Neural progenitor cell (in vitro differentiated cells): ENCODE results near the gene ENO3. TPM values are rescaled to one million over a fixed set of nuclear protein-coding genes. Genes with fewer than 3 reads are reported as not detected.

Experiments
- DNase-seq: peaks from one replicate; pipeline ENCODE4 v3.0.0-alpha.2; 2016; ENCODE audit warnings: low spot score
- H2AFZ ChIP-seq: fragments of 200-600 bp; sonication (generic); replicated peaks from 2 replicates; pipeline ENCODE4 v1.6.1; 2016; ENCODE audit warnings: antibody characterized with exemption
- H3F3A ChIP-seq: fragments of 200-600 bp; sonication (generic); 2 replicates; pipeline ENCODE4 v1.6.1; 2016; ENCODE audit warnings: antibody characterized with exemption, low read depth
- H3K27ac ChIP-seq: fragments of 200-600 bp; sonication (generic); 2 replicates; pipeline ENCODE4 v1.5.1; 2016; ENCODE audit warnings: mild to moderate bottlenecking
- H3K27me3 ChIP-seq: fragments of 200-600 bp; sonication (generic); 2 replicates; pipeline ENCODE4 v1.6.1; 2016; ENCODE audit warnings: mild to moderate bottlenecking, moderate library complexity
- H3K36me3 ChIP-seq: fragments of 200-600 bp; sonication (generic); 2 replicates; pipeline ENCODE4 v1.5.1; 2016
- H3K4me1 ChIP-seq: fragments of 200-600 bp; sonication (generic); 2 replicates; pipeline ENCODE4 v1.6.1; 2016; ENCODE audit warnings: mixed run types
- H3K4me2 ChIP-seq: fragments of 200-600 bp; sonication (generic); 2 replicates; pipeline ENCODE4 v1.6.1; 2016
- H3K4me3 ChIP-seq: fragments of 200-600 bp; sonication (generic); 2 replicates; pipeline ENCODE4 v1.5.1; 2016
- H3K79me2 ChIP-seq: fragments of 200-600 bp; sonication (generic); 2 replicates; pipeline ENCODE4 v1.6.1; 2016; ENCODE audit warnings: low read depth
- H3K9ac ChIP-seq: fragments of 200-600 bp; sonication (generic); 2 replicates; pipeline ENCODE4 v1.6.1; 2016
- H3K9me3 ChIP-seq: fragments of 200-600 bp; sonication (generic); 2 replicates; pipeline ENCODE4 v1.5.1; 2016; ENCODE audit warnings: low read depth
- H4K20me1 ChIP-seq: fragments of 200-600 bp; sonication (generic); 2 replicates; pipeline ENCODE4 v1.6.1; 2016; ENCODE audit warnings: low read depth
- H3K27ac Mint-ChIP-seq: 3 replicates; pipeline ENCODE4 v1.8.0; 2021; ENCODE audit warnings: mixed read lengths
- H3K27me3 Mint-ChIP-seq: 2 replicates; pipeline ENCODE4 v1.8.0; 2022; ENCODE audit warnings: low read depth, mild to moderate bottlenecking, inconsistent platforms, moderate library complexity, mixed read lengths; ENCODE audit not compliant: insufficient read depth
- H3K36me3 Mint-ChIP-seq: 3 replicates; pipeline ENCODE4 v1.8.0; 2021; ENCODE audit warnings: mixed read lengths
- H3K4me1 Mint-ChIP-seq: 3 replicates; pipeline ENCODE4 v1.8.0; 2021; ENCODE audit warnings: mixed read lengths
- H3K4me3 Mint-ChIP-seq: 3 replicates; pipeline ENCODE4 v1.8.0; 2021; ENCODE audit warnings: mild to moderate bottlenecking, moderate library complexity, mixed read lengths
- H3K9me3 Mint-ChIP-seq: 3 replicates; pipeline ENCODE4 v1.8.0; 2020; ENCODE audit warnings: mixed read lengths
- CTCF ChIP-seq: fragments of 200-600 bp; sonication (generic); IDR thresholded peaks from 2 replicates; pipeline ENCODE4 v1.5.1; 2017; ENCODE audit warnings: antibody characterized with exemption, mild to moderate bottlenecking
- EZH2 ChIP-seq: fragments of 200-600 bp; sonication (generic); IDR thresholded peaks from 2 replicates; pipeline ENCODE4 v1.6.1; 2017; ENCODE audit warnings: antibody characterized with exemption, mild to moderate bottlenecking, moderate library complexity
- EZH2phosphoT487 ChIP-seq: fragments of 200-600 bp; sonication (generic); IDR thresholded peaks from 2 replicates; pipeline ENCODE4 v1.6.1; 2017; ENCODE audit warnings: antibody characterized with exemption
- total RNA-seq: library from RNA; depleted of rRNA; stranded (reverse); fragments of >200 nt; gene quantifications from 2 replicates; pipeline ENCODE4 v1.2.3, GENCODE V29; 2015; ENCODE audit warnings: low replicate concordance

Gene ENO3
- total RNA-seq, 1 donor from 2014 or later = 20.8 TPM

DNA sequence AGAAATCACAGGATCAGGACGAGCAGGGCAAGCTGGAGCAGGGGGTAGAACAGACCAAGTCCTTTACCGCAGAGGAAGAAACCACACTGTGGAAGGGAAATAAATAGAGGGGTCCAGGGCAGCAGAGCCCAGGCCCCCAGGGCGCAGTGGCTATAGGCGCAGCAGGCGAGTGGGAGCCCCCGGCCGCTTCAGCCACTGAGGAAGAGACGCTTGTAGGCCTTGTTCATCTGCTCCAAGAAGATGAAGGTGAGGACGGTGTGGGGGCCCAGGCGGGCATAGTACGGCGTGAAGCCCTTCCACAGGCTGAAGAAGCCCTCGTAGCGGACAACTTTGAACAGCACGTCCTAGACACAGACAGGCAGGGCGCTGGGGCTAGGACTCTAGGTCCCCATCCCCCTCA, 13.4 kb upstream of the ENO3 start:
- H3K4me3 Mint-ChIP-seq = peak overlapping the region; percentile 96
- TF ChIP-seq EZH2phosphoT487 = no peak
- TF ChIP-seq CTCF = no peak
- no peak for TF ChIP-seq EZH2
- peaks cover 4% of the 10 kb centered on the region for H3K27me3 Mint-ChIP-seq

DNA sequence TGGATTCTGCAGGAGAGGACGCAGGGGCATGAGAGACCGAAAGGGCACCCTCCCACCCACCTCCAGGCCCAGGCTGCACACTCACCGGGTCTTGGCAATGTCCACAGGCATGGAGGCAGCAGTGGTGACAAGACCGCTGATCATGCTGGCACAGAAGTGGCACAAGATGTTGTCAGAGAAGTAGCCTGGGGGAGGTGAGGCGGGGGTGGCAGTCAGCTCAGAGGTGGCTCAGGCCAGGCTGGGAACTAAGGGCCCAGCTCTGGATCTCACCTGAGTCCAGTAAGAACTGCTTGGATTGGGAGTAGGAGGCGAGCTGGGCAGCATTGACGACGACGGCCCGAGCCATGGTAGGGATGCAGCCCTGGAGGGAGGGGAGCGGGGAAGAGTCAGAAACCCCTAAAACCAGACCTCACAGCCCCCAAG, 12.8 kb upstream of the ENO3 start:
- Histone ChIP-seq H3K36me3 (no peaks in the 10 kb centered on the region), H3K9ac (no peak overlapping the region), H3K4me3 (no peak overlapping the region), H2AFZ (no peak overlapping the region), H3K4me1 (peaks cover 16% of the 10 kb centered on the region), H3K4me2 (no peak overlapping the region), H3K79me2 (peaks cover 49% of the 10 kb centered on the region), H3K27me3 (no peaks in the 10 kb centered on the region), H4K20me1 (peaks cover 29% of the 10 kb centered on the region), H3K27ac (no peak overlapping the region), H3K9me3 (no peaks in the 10 kb centered on the region), H3F3A (peaks cover 36% of the 10 kb centered on the region)
- Mint-ChIP-seq H3K4me1 (peaks cover 27% of the 10 kb centered on the region), H3K27ac (peak overlapping the region; percentile 78), H3K36me3 (peaks cover 17% of the 10 kb centered on the region), H3K4me3 (peak overlapping the region; percentile 96), H3K27me3 (peaks cover 5% of the 10 kb centered on the region), H3K9me3 (no peaks in the 10 kb centered on the region)
- TF ChIP-seq EZH2 (no peak), CTCF (no peak)
- DNase-seq = no peak

More for the DNA sequence above, 13.4 kb upstream of the ENO3 start:
- Histone ChIP-seq H3K4me2 (no peak overlapping the region), H3K27me3 (no peaks in the 10 kb centered on the region), H3K79me2 (peaks cover 44% of the 10 kb centered on the region), H4K20me1 (peaks cover 24% of the 10 kb centered on the region), H3K36me3 (no peaks in the 10 kb centered on the region), H3K9me3 (no peaks in the 10 kb centered on the region), H2AFZ (no peak overlapping the region), H3K9ac (no peak overlapping the region), H3K27ac (no peak overlapping the region), H3F3A (peaks cover 34% of the 10 kb centered on the region), H3K4me1 (peaks cover 16% of the 10 kb centered on the region), H3K4me3 (no peak overlapping the region)
- H3K27ac Mint-ChIP-seq = peak overlapping the region; percentile 14
- H3K36me3 Mint-ChIP-seq = peaks cover 16% of the 10 kb centered on the region
- DNase-seq = no peak
- peaks cover 25% of the 10 kb centered on the region for H3K4me1 Mint-ChIP-seq
- no peaks in the 10 kb centered on the region for H3K9me3 Mint-ChIP-seq

- DNase-seq = no peak
- peak overlapping the region; percentile 78 for H3K4me3 ChIP-seq
- H3F3A ChIP-seq = peaks cover 43% of the 10 kb centered on the region
- peaks cover 56% of the 10 kb centered on the region for H3K79me2 ChIP-seq
- H3K27ac ChIP-seq = peak overlapping the region; percentile 89
- Mint-ChIP-seq H3K27ac (peak overlapping the region; percentile 97), H3K36me3 (peaks cover 17% of the 10 kb centered on the region), H3K4me1 (peaks cover 25% of the 10 kb centered on the region), H3K4me3 (peak overlapping the region; percentile 96), H3K27me3 (peaks cover 2% of the 10 kb centered on the region), H3K9me3 (no peaks in the 10 kb centered on the region)
- no peaks in the 10 kb centered on the region for H3K36me3 ChIP-seq
- peaks cover 16% of the 10 kb centered on the region for H3K4me1 ChIP-seq
- H3K9ac ChIP-seq = peak overlapping the region; percentile 96
- no peaks in the 10 kb centered on the region for H3K9me3 ChIP-seq
- peaks cover 30% of the 10 kb centered on the region for H4K20me1 ChIP-seq
- TF ChIP-seq EZH2phosphoT487 = no peak
- H2AFZ ChIP-seq = peak overlapping the region; percentile 77
- peak overlapping the region; percentile 100 for H3K4me2 ChIP-seq
- no peaks in the 10 kb centered on the region for H3K27me3 ChIP-seq
Observed at GRCh38 chr17:4938688-4939545, 12.0 kb upstream of the ENO3 start.

- Mint-ChIP-seq H3K27me3 (peaks cover 5% of the 10 kb centered on the region), H3K4me3 (peak overlapping the region; percentile 96), H3K9me3 (no peaks in the 10 kb centered on the region), H3K4me1 (peaks cover 25% of the 10 kb centered on the region), H3K36me3 (peaks cover 20% of the 10 kb centered on the region), H3K27ac (peak overlapping the region; percentile 97)
- Histone ChIP-seq H3K4me2 (peak overlapping the region; percentile 100), H3K79me2 (peaks cover 60% of the 10 kb centered on the region), H3F3A (peaks cover 48% of the 10 kb centered on the region), H2AFZ (peak overlapping the region; percentile 77), H3K9ac (peak overlapping the region; percentile 96), H3K27me3 (no peaks in the 10 kb centered on the region), H3K4me1 (peaks cover 16% of the 10 kb centered on the region), H4K20me1 (peaks cover 30% of the 10 kb centered on the region), H3K36me3 (no peaks in the 10 kb centered on the region), H3K9me3 (no peaks in the 10 kb centered on the region), H3K27ac (peak overlapping the region; percentile 89), H3K4me3 (peak overlapping the region; percentile 78)
- no peak for DNase-seq
- TF ChIP-seq EZH2 (no peak), EZH2phosphoT487 (no peak), CTCF (no peak)
Observed at GRCh38 chr17:4939546-4939795, 11.4 kb upstream of the ENO3 start.
